Activated B cell treated with CpG ODN at 0.5 μM for 24 hours (primary cell): Measurements from ENCODE around the gene AMZ1. TPM values are rescaled to one million over a fixed set of nuclear protein-coding genes. Genes with fewer than 3 reads are reported as not detected.
A peak's percentile ranks its signal among the peaks of the same experiment; 100 is the strongest.
"Not testable (repeated sequence)": the region's sequence is repeated elsewhere in the genome, so short reads cannot be mapped to it uniquely, and the experiment has no call there.

ENCODE experiments used
- ATAC-seq: fragments of 200-7000 bp; cut with Tn5 transposase; one replicate; pipeline ENCODE4 v1.10.0; 2021; ENCODE audit warnings: low read depth, mild to moderate bottlenecking, moderate library complexity
- CTCF ChIA-PET: fragments of 350-600 bp; sonication (Branson Sonifier 250); formaldehyde crosslinking; loops from one replicate; lab custom pipeline; 2021; ENCODE audit warnings: antibody characterized with exemption; lab: Charles Lee
- POLR2A ChIA-PET: fragments of 350-600 bp; sonication (Branson Sonifier 250); formaldehyde crosslinking; loops from one replicate; lab custom pipeline; 2021; ENCODE audit warnings: antibody characterized with exemption; lab: Charles Lee
- DNase-seq: peaks from one replicate; pipeline ENCODE4 v3.0.0; 2022
- H3K27ac Mint-ChIP-seq: one replicate; pipeline ENCODE4 v1.8.0; 2020; ENCODE audit warnings: mixed read lengths
- H3K27me3 Mint-ChIP-seq: one replicate; pipeline ENCODE4 v1.8.0; 2021; ENCODE audit warnings: mixed read lengths
- H3K36me3 Mint-ChIP-seq: one replicate; pipeline ENCODE4 v1.8.0; 2021; ENCODE audit warnings: low read depth, mixed read lengths
- H3K4me1 Mint-ChIP-seq: one replicate; pipeline ENCODE4 v1.8.0; 2021; ENCODE audit warnings: mixed read lengths
- H3K4me3 Mint-ChIP-seq: one replicate; pipeline ENCODE4 v1.8.0; 2020; ENCODE audit warnings: mild to moderate bottlenecking, mixed read lengths
- H3K9me3 Mint-ChIP-seq: one replicate; pipeline ENCODE4 v1.8.0; 2020; ENCODE audit warnings: mixed read lengths
- CTCF ChIP-seq: fragments of 200-600 bp; IDR thresholded peaks from one replicate; pipeline ENCODE4 v1.8.0; 2022; ENCODE audit warnings: antibody characterized with exemption, mild to moderate bottlenecking
- intact Hi-C: fragments of 100-400 bp; cut with micrococcal nuclease; formaldehyde crosslinking; loops from one replicate; pipeline ENCODE4 v1.15.1; 2024
- total RNA-seq: library from RNA; stranded (reverse); gene quantifications from 2 replicates; pipeline ENCODE4 v1.2.3, GENCODE V29; 2022

The AMZ1 gene
- total RNA-seq, 1 donor from 2014 or later, result 8.3 TPM

- H3K27ac Mint-ChIP-seq, result peak overlapping the region; percentile 32
- intact Hi-C loops, H3K4me3 Mint-ChIP-seq, H3K9me3 Mint-ChIP-seq, DNase-seq, H3K4me1 Mint-ChIP-seq, ATAC-seq, H3K27me3 Mint-ChIP-seq, H3K36me3 Mint-ChIP-seq: not testable (repeated sequence)
- CTCF ChIA-PET, result interaction anchor here (0.8 to 4.7 kb wide), 3 partner anchors 8 to 228 kb away, joined by 5 to 31 read pairs (median 5); no protein-coding TSS in a partner anchor
- POLR2A ChIA-PET, result interaction anchor here (0.6 to 1.0 kb wide), 2 partner anchors 12 to 30 kb away, joined by 3 to 7 read pairs; no protein-coding TSS in a partner anchor
Measured at GRCh38 chr7:2679135-2680127, 8.6 kb upstream of the AMZ1 start.

GRCh38 chr7:2680256-2680655, 7.7 kb upstream of the AMZ1 start:
- Mint-ChIP-seq H3K27me3 (no peaks in the 10 kb centered on the region), H3K36me3 (no peaks in the 10 kb centered on the region), H3K27ac (no peak overlapping the region), H3K9me3 (no peaks in the 10 kb centered on the region), H3K4me3 (no peak overlapping the region), H3K4me1 (no peaks in the 10 kb centered on the region)
- CTCF ChIA-PET, result interaction anchor here (0.8 to 4.7 kb wide), 7 partner anchors 9 to 229 kb away, joined by 3 to 31 read pairs (median 6); partner anchors contain the start of gene IQCE
- POLR2A ChIA-PET, result interaction anchor here (0.6 to 2.1 kb wide), 3 partner anchors 12 to 228 kb away, joined by 5 to 14 read pairs (median 7); no protein-coding TSS in a partner anchor
- no peak for ATAC-seq
- no peak for TF ChIP-seq CTCF
- no peak for DNase-seq
- intact Hi-C loops, result no loop called here

- H3K4me1 Mint-ChIP-seq, result no peaks in the 10 kb centered on the region
Measured at GRCh38 chr7:2680792-2681490, 7.1 kb upstream of the AMZ1 start.

GRCh38 chr7:2681929-2682799, 5.8 kb upstream of the AMZ1 start:
- POLR2A ChIA-PET, result interaction anchor here (0.5 to 2.1 kb wide), 4 partner anchors 27 to 283 kb away, joined by 3 to 14 read pairs (median 4); no protein-coding TSS in a partner anchor
- no peak for DNase-seq
- peaks cover 8% of the 10 kb centered on the region for H3K27me3 Mint-ChIP-seq
- intact Hi-C loops, result loop anchor here (1.0 kb wide), 3 partner anchors 114 to 231 kb away; no protein-coding TSS in a partner anchor
- H3K9me3 Mint-ChIP-seq, result no peaks in the 10 kb centered on the region
- H3K4me1 Mint-ChIP-seq, result no peaks in the 10 kb centered on the region
- no peaks in the 10 kb centered on the region for H3K36me3 Mint-ChIP-seq
- CTCF ChIA-PET, result interaction anchor here (1.5 to 4.7 kb wide), 5 partner anchors 27 to 231 kb away, joined by 4 to 31 read pairs (median 9); no protein-coding TSS in a partner anchor
- H3K4me3 Mint-ChIP-seq, result no peak overlapping the region
- no peak for ATAC-seq
- no peak overlapping the region for H3K27ac Mint-ChIP-seq
- no peak for TF ChIP-seq CTCF

More at GRCh38 chr7:2680792-2681490, 7.1 kb upstream of the AMZ1 start:
- Mint-ChIP-seq H3K4me3 (no peak overlapping the region), H3K27me3 (peaks cover 2% of the 10 kb centered on the region), H3K9me3 (no peaks in the 10 kb centered on the region), H3K27ac (no peak overlapping the region), H3K36me3 (no peaks in the 10 kb centered on the region)
- TF ChIP-seq CTCF, result no peak
- ChIA-PET CTCF (interaction anchor here (0.7 to 4.7 kb wide), 12 partner anchors 9 to 230 kb away, joined by 3 to 31 read pairs (median 6); partner anchors contain the start of gene IQCE), POLR2A (interaction anchor here (1.1 to 2.1 kb wide), 2 partner anchors 29 to 229 kb away, joined by 5 to 14 read pairs; no protein-coding TSS in a partner anchor)
- ATAC-seq (peak; percentile 73), DNase-seq (peak; percentile 55)
- intact Hi-C loops, result loop anchor here (1.0 kb wide), 3 partner anchors 113 to 230 kb away; no protein-coding TSS in a partner anchor
